ENCODE results near the gene CDC14B. TPM values are rescaled to one million over a fixed set of nuclear protein-coding genes. Genes with fewer than 3 reads are reported as not detected.

The CDC14B gene
- total and polyA plus RNA-seq, 4 donors = 8.8 to 33.3 (median 11.3) TPM

- Histone ChIP-seq H3K9me3 (ENCODE audit: control insufficient read depth in 4 of 4, low read length in 3 of 4) (no peaks in the 10 kb centered on the region), H3K27ac (ENCODE audit: low read depth in 1 of 2, low read length in 2 of 2) (no peak overlapping the region), H3K9ac (ENCODE audit: low read depth in 1 of 2, low read length in 2 of 2) (no peak overlapping the region), H3K36me3 (ENCODE audit: control insufficient read depth in 4 of 4, insufficient read depth in 3 of 4, low read depth in 1 of 4, low read length in 3 of 4) (peaks cover 0 to 2% (median 0%) of the 10 kb centered on the region in 4 donors), H3K27me3 (ENCODE audit: control insufficient read depth in 4 of 4, insufficient read depth in 4 of 4, low read length in 3 of 4) (no peaks in the 10 kb centered on the region), H3K4me1 (ENCODE audit: control insufficient read depth in 4 of 4, insufficient read depth in 4 of 4, low read length in 3 of 4) (no peaks in the 10 kb centered on the region), H3K4me3 (ENCODE audit: low read depth in 1 of 3, low read length in 3 of 3) (no peak overlapping the region)
- 79% methylated on average over 5 of the region's 5 CpGs for WGBS
- no peak for TF ChIP-seq GABPA (IDR thresholded peaks at IDR 0.05 in 1 of 2, conservative IDR thresholded peaks at IDR 0.05 in 1 of 2)
- TF ChIP-seq RAD21 (IDR thresholded peaks at IDR 0.05) = no peak
- no peak for DNase-seq (ENCODE audit: low spot score)
Measured at GRCh38 chr9:96476591-96476990, 143.1 kb downstream of the CDC14B start.

- no peak for DNase-seq (ENCODE audit: low spot score)
- H3K27me3 ChIP-seq (ENCODE audit: control insufficient read depth in 4 of 4, insufficient read depth in 4 of 4, low read length in 3 of 4) = no peaks in the 10 kb centered on the region
- H3K4me1 ChIP-seq (ENCODE audit: control insufficient read depth in 4 of 4, insufficient read depth in 4 of 4, low read length in 3 of 4) = no peaks in the 10 kb centered on the region
- H3K9ac ChIP-seq (ENCODE audit: low read depth in 1 of 2, low read length in 2 of 2) = no peak overlapping the region
- H3K27ac ChIP-seq (ENCODE audit: low read depth in 1 of 2, low read length in 2 of 2) = no peak overlapping the region
- H3K36me3 ChIP-seq (ENCODE audit: control insufficient read depth in 4 of 4, insufficient read depth in 3 of 4, low read depth in 1 of 4, low read length in 3 of 4) = peaks cover 0 to 2% (median 0%) of the 10 kb centered on the region in 4 donors
- WGBS = 96% methylated on average over 4 of the region's 4 CpGs
- TF ChIP-seq RXRA (IDR thresholded peaks at IDR 0.05) (no peak), HNF4G (IDR thresholded peaks at IDR 0.05) (no peak), ZBTB33 (IDR thresholded peaks at IDR 0.05) (no peak), ATF3 (IDR thresholded peaks at IDR 0.05) (no peak), JUND (IDR thresholded peaks at IDR 0.05) (no peak), RAD21 (IDR thresholded peaks at IDR 0.05) (no peak), MAX (IDR thresholded peaks at IDR 0.05) (no peak), FOXA1 (IDR thresholded peaks at IDR 0.05) (no peak), FOXA2 (IDR thresholded peaks at IDR 0.05) (no peak), YY1 (IDR thresholded peaks at IDR 0.05) (no peak), TAF1 (conservative IDR thresholded peaks at IDR 0.05) (no peak), EGR1 (IDR thresholded peaks at IDR 0.05; ENCODE audit: low read depth in 2 of 2) (no peak), NR2F2 (IDR thresholded peaks at IDR 0.05) (no peak), SP1 (IDR thresholded peaks at IDR 0.05) (no peak), CTCF (IDR thresholded peaks at IDR 0.05; ENCODE audit: low read depth, low read length, missing input control) (no peak), HNF4A (conservative IDR thresholded peaks at IDR 0.05) (no peak), GABPA (IDR thresholded peaks at IDR 0.05 in 1 of 2, conservative IDR thresholded peaks at IDR 0.05 in 1 of 2) (no peak)
- H3K4me3 ChIP-seq (ENCODE audit: low read depth in 1 of 3, low read length in 3 of 3) = no peak overlapping the region
- H3K9me3 ChIP-seq (ENCODE audit: control insufficient read depth in 4 of 4, low read length in 3 of 4) = no peaks in the 10 kb centered on the region
Measured at GRCh38 chr9:96476013-96476412, 143.6 kb downstream of the CDC14B start.

Data from liver (tissue), 9 donors.